Stimulated activated CD8-positive, alpha-beta memory T cell treated with anti-CD3 and anti-CD28 coated beads, Interleukin-2, amount 100 ng/mL, for 48 hours (primary cell): ENCODE data around the gene VWA1.
A peak's percentile ranks its signal among the peaks of the same experiment; 100 is the strongest.
"Not testable (repeated sequence)": the region's sequence is repeated elsewhere in the genome, so short reads cannot be mapped to it uniquely, and the experiment has no call there.

Experiments
- DNase-seq, 2 donors: peaks; one replicate each; pipeline ENCODE4 v3.0.0-alpha.2; 2020; ENCODE audit warnings: low read depth in 2 of 2

Gene VWA1

DNA sequence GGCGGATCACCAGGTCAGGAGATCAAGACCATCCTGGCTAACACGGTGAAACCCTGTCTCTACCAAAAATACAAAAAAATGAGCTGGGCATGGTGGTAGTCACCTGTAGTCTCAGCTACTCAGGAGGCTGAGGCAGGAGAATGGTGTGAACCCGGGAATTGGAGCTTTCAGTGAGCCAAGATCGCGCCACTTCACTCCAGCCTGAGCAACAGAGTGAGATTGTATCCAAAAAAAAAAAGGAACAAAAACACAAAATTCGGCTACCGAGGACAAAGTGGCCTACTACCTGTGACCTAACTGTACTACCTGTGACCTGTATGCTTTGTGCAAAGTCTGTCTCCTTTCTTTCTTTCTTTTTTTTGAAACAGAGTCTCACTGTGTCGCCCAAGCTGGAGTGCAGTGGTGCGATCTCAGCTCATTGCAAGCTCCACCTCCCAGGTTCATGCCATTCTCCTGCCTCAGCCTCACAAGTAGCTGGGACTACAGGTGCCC, 32.5 kb upstream of the VWA1 start:
- DNase-seq: not testable (repeated sequence)

DNA sequence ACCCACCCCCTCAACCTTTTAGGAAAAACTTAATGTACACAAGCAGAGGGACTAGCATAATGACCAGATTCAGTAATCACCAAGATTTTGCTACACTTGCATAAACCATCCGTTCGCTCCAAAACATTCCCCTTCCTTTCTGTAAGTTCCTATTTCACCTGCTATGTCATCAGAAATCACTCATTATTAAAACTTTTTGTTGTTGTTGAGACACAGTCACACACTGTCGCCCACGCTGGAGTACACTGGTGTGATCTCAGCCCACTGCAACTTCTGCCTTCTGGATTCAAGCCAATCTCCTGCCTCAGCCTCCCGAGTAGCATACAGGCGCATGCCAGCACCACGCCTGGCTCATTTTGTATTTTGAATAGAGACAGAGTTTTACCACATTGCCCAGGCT, 31.8 kb upstream of the VWA1 start:
- no peak for DNase-seq

DNA sequence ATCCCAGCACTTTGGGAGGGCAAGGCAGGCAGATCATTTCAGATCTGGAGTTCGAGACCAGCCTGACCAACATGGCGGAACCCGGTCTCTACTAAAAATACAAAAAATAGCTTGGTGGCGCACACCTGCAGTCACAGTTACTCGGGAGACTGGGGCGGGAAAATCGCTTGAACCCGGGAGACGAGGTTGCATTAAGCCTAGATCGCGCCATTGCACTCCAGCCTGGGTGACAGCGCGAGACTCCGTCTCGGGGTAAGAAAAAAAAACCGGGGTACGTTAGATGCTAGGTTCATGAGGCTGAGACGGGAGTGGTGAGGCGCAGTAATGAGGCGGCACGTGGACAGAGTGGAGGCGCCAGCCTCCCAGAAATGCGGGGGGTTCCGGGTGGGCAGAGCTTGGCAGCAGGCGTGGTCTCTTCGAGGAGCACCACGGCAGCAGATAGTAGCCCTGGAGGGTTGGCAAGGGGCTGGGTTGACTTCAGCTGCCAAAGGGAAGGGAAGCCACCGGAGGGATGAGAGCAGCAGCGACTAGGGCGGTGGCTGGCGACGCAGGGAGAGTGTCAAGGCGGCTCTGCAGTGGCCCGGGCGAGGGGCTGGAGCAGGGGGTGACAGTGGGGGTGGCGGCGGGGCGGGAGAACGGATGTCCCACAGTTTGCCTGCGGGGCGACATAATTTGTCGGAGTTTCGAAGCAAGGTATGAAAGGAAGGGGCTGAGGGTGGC, 29.2 kb upstream of the VWA1 start:
- no peak for DNase-seq

DNA sequence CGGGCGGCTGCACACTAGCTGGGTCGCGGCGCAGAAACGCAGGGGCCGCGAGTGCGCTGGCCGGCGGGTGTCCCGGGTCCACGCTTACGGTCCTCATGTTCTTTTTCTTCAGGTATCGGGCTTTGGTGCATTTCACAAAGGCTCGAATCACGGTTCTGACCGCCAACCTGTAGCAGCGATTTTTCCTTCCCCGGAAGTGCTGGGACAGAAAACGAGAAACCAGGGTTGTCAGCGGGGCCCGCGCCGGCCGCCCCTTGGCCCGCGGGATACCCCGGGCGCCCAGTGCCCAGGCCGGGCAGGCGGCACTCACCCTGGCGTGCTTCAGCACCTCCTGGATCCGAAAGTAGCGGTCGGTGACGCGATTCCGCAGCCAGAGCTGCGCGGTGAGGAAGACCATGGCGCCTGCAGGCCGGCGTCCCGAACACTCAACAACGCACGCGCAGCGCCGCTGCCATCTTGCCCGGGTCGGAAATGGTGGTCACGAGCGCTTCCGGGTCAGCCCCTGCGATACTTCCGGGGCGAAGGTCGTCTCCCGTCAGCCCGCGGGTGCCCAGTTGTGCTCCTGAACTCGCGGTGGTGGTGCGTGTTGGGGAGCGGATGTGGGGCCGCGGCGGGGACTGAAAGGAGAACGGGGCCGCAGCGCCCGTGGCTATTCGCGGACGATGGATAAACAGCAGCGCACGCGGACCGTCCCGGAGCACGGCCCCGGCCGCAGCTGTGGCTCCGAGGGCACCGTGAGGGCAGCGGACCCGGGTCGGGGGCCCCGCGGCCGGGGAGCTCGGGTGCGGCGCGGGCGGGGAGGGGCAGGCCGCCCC, 28.5 kb upstream of the VWA1 start, which contains the start of gene MRPL20:
Gene MRPL20, minus strand, starts transcription at position 473 of the 815 bp plus-strand sequence. Its CDS starts 76 bp downstream, at position 397.
- DNase-seq: peak; percentile 92 to 93

DNA sequence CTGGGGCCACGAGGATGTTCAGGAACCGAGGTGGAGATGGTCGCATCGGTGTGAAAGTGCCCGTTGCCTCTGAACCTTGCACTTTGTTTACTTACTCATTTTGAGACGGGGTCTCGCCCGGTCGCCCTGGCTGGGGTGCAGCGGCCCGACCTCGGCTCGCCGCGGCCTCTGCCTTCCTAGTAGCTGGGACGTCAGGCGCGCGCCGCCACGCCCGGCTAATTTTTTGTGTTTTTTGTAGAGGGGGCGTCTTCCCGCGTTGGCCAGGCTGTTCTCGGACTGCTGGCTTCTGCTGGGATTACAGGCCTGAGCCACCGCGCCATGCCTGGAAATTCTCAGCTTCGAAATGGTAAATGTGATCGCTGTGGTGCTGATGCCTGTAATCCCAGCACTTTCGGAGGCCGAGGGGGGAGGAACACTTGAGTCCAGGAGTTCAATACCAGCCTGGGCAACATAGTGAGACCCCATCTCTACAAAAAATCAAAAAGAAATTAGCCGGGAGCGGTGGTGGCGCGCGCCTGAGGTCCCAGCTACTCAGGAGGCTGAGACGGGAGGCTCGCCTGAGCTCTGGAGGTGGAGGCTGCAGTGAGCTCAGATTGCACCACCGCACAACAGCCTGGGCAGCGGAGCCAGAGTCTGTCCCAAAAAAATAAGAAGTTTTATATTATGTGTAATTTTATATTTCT, 27.7 kb upstream of the VWA1 start:
- no peak for DNase-seq

GRCh38 chr1:1410238-1410637, 25.3 kb upstream of the VWA1 start:
- DNase-seq: not testable (repeated sequence)

- no peak for DNase-seq
Measured at GRCh38 chr1:1411626-1412025, 23.9 kb upstream of the VWA1 start.

- DNase-seq: not testable (repeated sequence)
Measured at GRCh38 chr1:1412311-1412902, 23.1 kb upstream of the VWA1 start.

DNA sequence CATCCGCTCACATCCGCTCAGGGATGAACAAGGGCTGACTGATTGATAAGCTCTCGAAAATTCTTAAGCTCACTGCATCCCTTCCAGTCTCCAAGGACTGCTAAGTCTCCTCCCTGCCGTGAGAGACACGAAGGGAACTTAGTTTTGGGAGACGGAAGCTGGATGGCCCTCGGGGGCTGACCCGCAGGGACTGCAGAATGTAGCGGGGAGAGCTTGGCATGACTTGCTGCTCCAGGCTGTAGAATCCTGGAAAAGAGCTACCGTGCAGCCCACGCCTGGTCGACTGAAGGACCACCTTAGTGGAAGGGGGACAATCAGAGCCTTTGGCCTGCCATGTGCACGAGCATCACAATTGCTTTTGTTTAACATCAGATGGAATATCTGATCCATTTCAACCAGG, 19.7 kb upstream of the VWA1 start:
- DNase-seq: no peak

GRCh38 chr1:1417396-1417795, 18.1 kb upstream of the VWA1 start:
- DNase-seq: not testable (repeated sequence)

DNA sequence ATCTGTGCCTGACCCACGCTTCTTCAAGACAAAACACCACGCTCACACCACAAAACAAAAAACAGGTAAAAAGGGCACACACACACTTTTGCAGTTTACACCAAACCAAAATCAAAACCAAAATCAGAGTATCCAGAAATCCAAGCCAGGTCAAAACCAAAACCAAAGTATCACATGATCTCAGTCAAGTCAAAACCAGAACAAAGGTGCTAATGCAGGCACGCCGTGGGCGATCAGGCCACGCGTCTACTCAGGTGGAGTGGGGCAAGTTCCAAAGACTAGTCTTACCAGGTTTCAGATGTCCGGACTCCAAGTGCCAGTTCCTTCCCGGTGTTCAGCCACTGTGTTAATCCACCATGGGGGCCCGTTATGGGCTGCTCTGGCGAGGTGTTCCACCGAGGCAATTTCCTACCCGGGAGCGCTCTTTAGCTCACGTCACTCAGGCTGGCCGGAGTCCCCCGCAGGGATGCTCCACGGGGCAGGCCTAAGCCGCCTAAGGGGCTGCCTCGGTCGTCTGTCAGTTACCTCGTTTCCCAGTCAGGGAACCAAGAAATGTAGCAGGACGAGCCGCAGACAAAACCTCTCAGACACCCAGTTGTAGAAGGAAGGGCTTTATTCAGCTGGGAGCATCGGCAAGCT, 17.5 kb upstream of the VWA1 start:
- DNase-seq: not testable (repeated sequence)

DNA sequence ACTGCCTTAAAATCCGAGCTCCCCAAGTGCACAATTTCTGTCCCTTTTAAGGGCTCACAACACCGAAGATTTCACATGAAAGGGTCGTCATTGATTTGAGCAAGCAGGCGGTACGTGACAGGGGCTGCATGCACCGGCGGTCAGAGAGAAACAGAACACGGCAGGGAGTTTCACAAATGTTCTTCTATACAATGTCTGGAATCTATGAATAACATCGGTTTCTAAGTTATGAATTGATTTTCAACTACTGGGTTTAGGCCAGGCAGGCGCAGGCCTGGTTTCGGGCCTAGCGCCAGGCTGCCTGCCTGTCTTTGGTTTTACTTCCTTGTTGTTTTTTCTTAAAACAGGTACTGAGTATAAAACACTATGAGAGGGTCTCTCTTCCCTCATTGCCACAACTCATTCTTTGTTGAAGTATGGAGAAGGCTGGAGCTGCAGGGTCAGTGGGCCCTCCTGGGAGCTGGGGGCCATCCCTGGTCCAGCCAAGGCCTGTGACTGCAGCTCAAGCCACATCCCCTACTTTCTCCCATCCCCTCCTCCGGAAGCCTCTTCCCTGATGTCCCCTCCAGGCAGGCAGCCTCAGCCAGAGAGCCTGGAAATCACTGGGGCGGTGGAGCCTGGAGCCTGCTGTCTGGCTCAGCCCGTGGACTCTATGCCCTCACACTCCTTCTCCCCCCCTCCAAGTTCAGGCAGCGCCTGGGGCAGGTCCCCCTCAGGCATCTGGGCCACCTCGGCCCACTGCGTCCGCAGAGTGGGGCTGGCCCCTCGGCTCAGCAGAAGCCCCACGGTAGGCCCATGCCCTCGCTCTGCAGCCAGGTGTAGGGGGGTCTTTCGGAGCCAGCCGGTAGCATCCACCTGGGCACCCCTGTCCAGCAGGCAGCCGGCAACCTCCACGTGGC, 16.8 kb upstream of the VWA1 start:
- no peak for DNase-seq

DNA sequence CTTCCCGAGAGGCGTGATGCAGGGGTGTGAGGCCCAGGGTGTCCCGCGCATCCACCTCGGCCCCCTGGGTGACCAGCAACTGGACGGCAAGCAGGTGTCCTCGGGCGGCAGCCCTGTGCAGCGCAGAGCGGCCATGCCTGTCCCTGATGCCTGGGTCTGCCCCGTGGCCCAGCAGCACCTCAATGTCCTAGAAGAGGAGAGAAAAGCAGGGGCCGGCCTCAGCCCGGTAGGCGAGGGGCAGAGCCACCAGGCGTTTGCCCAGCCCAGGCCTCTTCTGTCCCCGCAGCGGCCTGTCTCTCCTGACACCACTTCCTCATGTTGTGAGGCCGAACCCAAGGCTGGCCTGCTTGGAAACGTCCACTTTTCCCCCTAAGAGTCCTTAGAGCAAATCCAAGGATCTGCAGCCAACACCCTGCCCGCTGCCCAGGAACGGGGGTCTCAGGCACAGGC, 16.1 kb upstream of the VWA1 start:
- DNase-seq: no peak

GRCh38 chr1:1419813-1420653, 15.5 kb upstream of the VWA1 start:
- no peak for DNase-seq

DNA sequence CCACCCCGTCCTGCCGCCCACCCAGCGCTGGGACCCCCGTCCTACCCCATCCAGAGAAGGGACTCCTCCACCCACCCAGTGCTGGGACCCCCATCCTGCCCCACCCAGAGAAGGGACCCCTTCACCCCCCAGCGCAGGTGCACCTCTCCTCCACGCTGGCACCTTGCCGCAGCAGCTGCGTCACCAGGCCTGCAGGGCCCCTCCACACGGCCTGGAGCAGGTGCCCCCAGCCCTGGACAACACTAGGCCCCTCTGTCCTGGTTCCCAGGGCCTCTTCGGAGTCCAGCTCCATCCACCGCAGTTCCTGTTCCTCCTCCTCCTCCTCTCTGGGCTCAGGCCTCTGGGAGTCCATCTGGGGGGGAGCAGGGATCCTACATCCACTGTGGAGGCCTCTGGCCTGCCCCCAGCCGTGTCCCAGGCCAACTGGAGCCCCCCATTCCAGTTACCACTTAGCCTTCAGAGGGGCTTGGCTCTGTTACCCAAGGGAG, 14.8 kb upstream of the VWA1 start:
- no peak for DNase-seq

DNA sequence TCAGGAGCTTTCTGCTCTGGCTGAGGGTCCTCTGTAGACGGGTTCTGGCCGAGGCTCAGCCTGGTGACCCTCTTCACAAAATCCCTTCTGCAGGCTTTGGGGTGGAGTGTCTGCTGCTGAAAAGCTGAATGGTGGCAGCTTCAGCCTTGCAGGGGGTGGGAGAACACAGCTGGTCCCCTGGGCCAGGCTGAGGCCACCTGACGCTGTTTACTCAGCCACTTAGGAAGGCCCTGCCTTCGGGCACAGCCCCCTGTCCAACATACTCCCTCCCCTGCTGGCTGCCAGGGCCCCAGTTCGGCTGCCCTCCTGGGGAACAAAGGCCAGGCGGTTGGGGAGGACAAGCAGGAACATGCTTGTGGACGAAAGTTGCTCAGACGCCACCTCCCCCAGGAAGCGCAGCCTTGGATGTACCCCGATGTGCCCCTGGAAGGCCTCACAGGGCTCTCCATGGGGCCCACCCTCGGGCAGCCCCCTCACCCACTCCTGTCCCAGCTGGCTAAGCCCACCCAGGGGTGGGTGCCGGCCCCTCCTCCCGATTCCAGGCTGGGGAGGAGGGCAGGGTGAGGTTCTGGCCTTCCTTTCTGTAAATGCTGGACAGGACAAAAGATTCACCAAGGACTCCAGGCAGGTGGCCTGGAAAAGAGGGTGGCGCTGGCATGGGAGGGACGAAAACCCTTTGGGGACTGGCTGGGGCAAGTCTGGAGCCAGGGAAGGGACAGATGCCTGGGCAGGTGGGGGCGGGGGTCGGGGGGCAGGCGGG, 14.2 kb upstream of the VWA1 start, which contains the start of gene ANKRD65:
Gene ANKRD65, minus strand, starts transcription at position 130 of the 760 bp plus-strand sequence. CDS start 271 bp downstream, outside the sequence.
- no peak for DNase-seq

DNA sequence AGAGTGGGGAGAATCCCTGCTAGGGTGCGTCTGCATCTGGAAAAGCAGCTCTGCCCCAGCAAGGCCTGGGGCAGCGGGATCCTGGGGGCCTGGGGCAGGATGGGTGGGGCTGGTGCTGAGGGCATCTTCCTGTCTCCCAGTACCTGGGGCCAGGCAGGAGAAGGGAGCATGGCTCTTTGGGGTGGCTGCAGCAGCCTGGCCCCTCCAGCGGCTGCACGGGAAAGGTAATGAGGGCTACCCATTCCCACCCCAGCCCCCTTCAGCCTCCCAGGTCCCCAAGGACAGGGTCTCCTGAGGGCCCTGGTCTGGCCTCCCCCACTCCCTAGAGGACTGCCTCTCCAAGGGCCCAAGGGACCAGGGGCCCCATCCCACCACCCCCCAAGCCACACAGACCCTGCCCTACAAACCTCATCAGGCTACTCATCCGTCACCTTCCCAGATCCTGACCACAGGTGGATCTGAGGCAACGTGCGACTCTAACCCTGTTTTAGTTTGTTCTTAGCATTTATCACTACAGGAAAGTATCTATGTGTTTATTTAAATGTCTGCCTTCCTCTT, 13.5 kb upstream of the VWA1 start:
- DNase-seq: no peak
